T-helper 1 cell treated with Interleukin-12 subunit alpha and Interleukin-12 subunit beta and Interleukin-4 antibody, amounts not matched to agents 30 ng/mL and 1 ng/mL, for 36 hours (primary cell): ENCODE measurements around the gene DDX24. TPM values are rescaled to one million over a fixed set of nuclear protein-coding genes. Genes with fewer than 3 reads are reported as not detected.

ENCODE experiments used
- intact Hi-C: fragments of 100-400 bp; cut with micrococcal nuclease; formaldehyde crosslinking; loops from one replicate; pipeline ENCODE4 v1.15.1; 2024
- total RNA-seq: library from RNA; stranded (reverse); gene quantifications from 2 replicates; pipeline ENCODE4 v1.2.3, GENCODE V29; 2022

DDX24 gene
- total RNA-seq, 1 donor from 2014 or later, result 206 TPM

- intact Hi-C loops, result no loop called here
Observed at GRCh38 chr14:94016446-94016976, 64.5 kb downstream of the DDX24 start.

GRCh38 chr14:94015223-94015622 is 65.8 kb downstream of the DDX24 start:
- intact Hi-C loops, result no loop called here

- intact Hi-C loops, result no loop called here
Observed at GRCh38 chr14:94014382-94014781, 66.6 kb downstream of the DDX24 start.

GRCh38 chr14:94011795-94012194 is 69.2 kb downstream of the DDX24 start:
- intact Hi-C loops, result loop anchor here (1.0 kb wide), 3 partner anchors 10 to 35 kb away; partner anchors contain the start of genes ASB2 and OTUB2

- intact Hi-C loops, result loop anchor here (1.0 kb wide), 1 partner anchor 11 kb away; no protein-coding TSS in a partner anchor
Observed at GRCh38 chr14:94010625-94011024, 70.4 kb downstream of the DDX24 start.

- intact Hi-C loops, result loop anchor here (1.0 kb wide), 1 partner anchor 171 kb away; no protein-coding TSS in a partner anchor
Observed at GRCh38 chr14:94009767-94010166, 71.2 kb downstream of the DDX24 start.

- intact Hi-C loops, result no loop called here
Observed at GRCh38 chr14:94008234-94008633, 72.8 kb downstream of the DDX24 start.

- intact Hi-C loops, result loop anchor here (1.0 kb wide), 2 partner anchors 66 to 131 kb away; no protein-coding TSS in a partner anchor
Observed at GRCh38 chr14:94005324-94006073, 75.5 kb downstream of the DDX24 start.

GRCh38 chr14:94004015-94004414 is 77.0 kb downstream of the DDX24 start:
- intact Hi-C loops, result no loop called here

GRCh38 chr14:94003397-94003796 is 77.6 kb downstream of the DDX24 start:
- intact Hi-C loops, result no loop called here

- intact Hi-C loops, result loop anchor here (1.0 kb wide), 4 partner anchors 23 to 62 kb away; no protein-coding TSS in a partner anchor
Observed at GRCh38 chr14:94001501-94002396, 79.3 kb downstream of the DDX24 start.

GRCh38 chr14:94001016-94001415 is 80.0 kb downstream of the DDX24 start:
- intact Hi-C loops, result loop anchor here (1.0 kb wide), 4 partner anchors 23 to 62 kb away; no protein-coding TSS in a partner anchor

GRCh38 chr14:94000267-94000666 is 80.7 kb downstream of the DDX24 start:
- intact Hi-C loops, result no loop called here

GRCh38 chr14:93999573-93999972 is 81.4 kb downstream of the DDX24 start:
- intact Hi-C loops, result no loop called here

- intact Hi-C loops, result no loop called here
Observed at GRCh38 chr14:93998871-93999403, 82.1 kb downstream of the DDX24 start.

Other genes starting within 250 kb of the DDX24 start
- gene FAM181A, start 153.9 kb downstream of the DDX24 start, total RNA-seq, result not detected in 2 replicates
- 62.2 and 66.6 TPM in 2 replicates for gene ASB2, start 104.6 kb downstream of the DDX24 start, total RNA-seq
- gene CCDC197, start 83.9 kb downstream of the DDX24 start, total RNA-seq, result 0.15 TPM in 1 of 2 replicates, not detected in the other
- 2.9 and 3.3 TPM in 2 replicates for gene OTUB2, start 54.9 kb downstream of the DDX24 start, total RNA-seq
- 32.2 and 32.4 TPM in 2 replicates for gene IFI27L1, start 108 bp upstream of the DDX24 start, total RNA-seq
- gene IFI27, start 29.5 kb upstream of the DDX24 start, total RNA-seq, result 127 and 132 TPM in 2 replicates
- 68.1 and 74.2 TPM in 2 replicates for gene IFI27L2, start 48.4 kb upstream of the DDX24 start, total RNA-seq
- 0.59 and 0.88 TPM in 2 replicates for gene PPP4R4, start 93.1 kb upstream of the DDX24 start, total RNA-seq
- gene SERPINA10, start 212.1 kb upstream of the DDX24 start, total RNA-seq, result not detected in 2 replicates
- gene SERPINA6, start 242.1 kb upstream of the DDX24 start, total RNA-seq, result not detected in 2 replicates